Loucy (cell line): ENCODE results near the gene IFNK.

Experiments used
- EZH2phosphoT487 ChIP-seq: fragments of 200-600 bp; IDR thresholded peaks from 2 replicates; pipeline ENCODE4 v1.6.1; 2018; ENCODE audit warnings: antibody characterized with exemption, mild to moderate bottlenecking, moderate library complexity, borderline replicate concordance
- TF ChIP-seq, protein P1 (sequence below): fragments of 200-600 bp; sonication (generic); conservative IDR thresholded peaks from 2 replicates; pipeline ENCODE4 v1.5.1; 2014; ENCODE audit warnings: mild to moderate bottlenecking, antibody characterized with exemption, low read length

DNA sequence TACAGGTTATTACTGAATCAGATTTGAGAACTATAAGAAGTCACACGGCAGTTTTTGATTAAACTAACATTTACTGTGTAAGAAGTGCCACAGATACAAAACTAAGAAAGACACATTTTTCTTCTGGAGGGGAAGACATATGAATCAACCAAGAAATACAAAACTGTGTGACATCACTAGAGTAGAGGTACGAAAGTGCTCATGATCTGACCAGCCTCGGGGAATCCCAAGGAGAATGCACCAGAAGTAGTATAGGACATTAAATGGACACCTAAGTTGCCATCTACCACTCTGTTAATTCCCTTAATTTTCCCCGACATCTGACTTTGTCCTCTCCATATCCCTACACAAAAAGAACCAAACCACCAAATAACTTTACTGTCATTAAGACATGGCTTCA, 5.3 kb upstream of the IFNK start:
- TF ChIP-seq, protein P1, sequence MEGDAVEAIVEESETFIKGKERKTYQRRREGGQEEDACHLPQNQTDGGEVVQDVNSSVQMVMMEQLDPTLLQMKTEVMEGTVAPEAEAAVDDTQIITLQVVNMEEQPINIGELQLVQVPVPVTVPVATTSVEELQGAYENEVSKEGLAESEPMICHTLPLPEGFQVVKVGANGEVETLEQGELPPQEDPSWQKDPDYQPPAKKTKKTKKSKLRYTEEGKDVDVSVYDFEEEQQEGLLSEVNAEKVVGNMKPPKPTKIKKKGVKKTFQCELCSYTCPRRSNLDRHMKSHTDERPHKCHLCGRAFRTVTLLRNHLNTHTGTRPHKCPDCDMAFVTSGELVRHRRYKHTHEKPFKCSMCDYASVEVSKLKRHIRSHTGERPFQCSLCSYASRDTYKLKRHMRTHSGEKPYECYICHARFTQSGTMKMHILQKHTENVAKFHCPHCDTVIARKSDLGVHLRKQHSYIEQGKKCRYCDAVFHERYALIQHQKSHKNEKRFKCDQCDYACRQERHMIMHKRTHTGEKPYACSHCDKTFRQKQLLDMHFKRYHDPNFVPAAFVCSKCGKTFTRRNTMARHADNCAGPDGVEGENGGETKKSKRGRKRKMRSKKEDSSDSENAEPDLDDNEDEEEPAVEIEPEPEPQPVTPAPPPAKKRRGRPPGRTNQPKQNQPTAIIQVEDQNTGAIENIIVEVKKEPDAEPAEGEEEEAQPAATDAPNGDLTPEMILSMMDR, result no peak
- no peak for TF ChIP-seq EZH2phosphoT487
